Peyer's patch (tissue), 4 donors: ENCODE data around the gene NRXN3.

ENCODE experiments used
- POLR2A ChIP-seq, 2 donors: fragments of 450-650 bp; IDR thresholded peaks; one replicate each; pipeline ENCODE4 v1.5.1; 2017; ENCODE audit warnings: antibody characterized with exemption in 2 of 2, mild to moderate bottlenecking in 2 of 2, moderate library complexity in 2 of 2
- TF ChIP-seq, protein P1 (sequence below), 6 experiments: fragments of 450-650 bp in 4 of 6; fragments of 200-600 bp in 2 of 6; sonication (generic) in 1 of 6; IDR thresholded peaks; one replicate each; pipeline ENCODE4 v1.5.1; 2017 to 2019; ENCODE audit warnings: antibody characterized with exemption in 6 of 6, mild to moderate bottlenecking in 3 of 6, moderate library complexity in 1 of 6

DNA sequence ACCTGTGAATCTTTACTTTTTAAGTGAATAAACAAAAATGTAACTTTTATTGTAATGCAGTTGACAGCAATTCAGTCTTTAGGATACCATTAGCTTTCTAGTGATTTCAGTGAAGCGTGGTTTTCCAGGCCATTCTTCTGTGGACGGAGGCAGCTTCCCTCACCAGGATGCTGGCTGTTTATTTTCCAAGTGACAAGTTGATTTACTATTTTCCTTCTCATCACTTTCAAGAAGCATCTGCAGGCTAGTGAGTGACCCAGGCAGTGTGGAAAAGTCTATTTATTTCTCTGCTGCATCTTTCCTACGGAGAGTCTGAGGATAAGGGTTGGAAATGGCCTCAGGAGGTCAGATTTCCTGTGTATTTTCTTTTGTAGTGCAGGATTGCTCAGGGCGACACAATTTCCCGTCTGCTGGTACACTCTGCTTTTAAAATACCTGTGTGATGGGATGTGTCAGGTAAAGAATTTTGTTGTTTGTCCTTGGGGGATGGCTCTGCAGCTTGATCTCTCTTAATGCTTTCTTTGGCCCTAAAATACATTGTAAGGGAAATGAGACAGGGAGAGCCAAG, 467.8 kb downstream of the NRXN3 start:
- TF ChIP-seq POLR2A (IDR thresholded peaks at IDR 0.05): no peak
- TF ChIP-seq, protein P1, sequence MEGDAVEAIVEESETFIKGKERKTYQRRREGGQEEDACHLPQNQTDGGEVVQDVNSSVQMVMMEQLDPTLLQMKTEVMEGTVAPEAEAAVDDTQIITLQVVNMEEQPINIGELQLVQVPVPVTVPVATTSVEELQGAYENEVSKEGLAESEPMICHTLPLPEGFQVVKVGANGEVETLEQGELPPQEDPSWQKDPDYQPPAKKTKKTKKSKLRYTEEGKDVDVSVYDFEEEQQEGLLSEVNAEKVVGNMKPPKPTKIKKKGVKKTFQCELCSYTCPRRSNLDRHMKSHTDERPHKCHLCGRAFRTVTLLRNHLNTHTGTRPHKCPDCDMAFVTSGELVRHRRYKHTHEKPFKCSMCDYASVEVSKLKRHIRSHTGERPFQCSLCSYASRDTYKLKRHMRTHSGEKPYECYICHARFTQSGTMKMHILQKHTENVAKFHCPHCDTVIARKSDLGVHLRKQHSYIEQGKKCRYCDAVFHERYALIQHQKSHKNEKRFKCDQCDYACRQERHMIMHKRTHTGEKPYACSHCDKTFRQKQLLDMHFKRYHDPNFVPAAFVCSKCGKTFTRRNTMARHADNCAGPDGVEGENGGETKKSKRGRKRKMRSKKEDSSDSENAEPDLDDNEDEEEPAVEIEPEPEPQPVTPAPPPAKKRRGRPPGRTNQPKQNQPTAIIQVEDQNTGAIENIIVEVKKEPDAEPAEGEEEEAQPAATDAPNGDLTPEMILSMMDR (IDR thresholded peaks at IDR 0.05): no peak
